COR-L47 (cell line): Measurements from ENCODE around the gene P4HA2.

Source experiments
- DNase-seq: peaks from one replicate; lab custom pipeline; 2025; lab: John Stamatoyannopoulos, UW

P4HA2 gene

GRCh38 chr5:132250547-132250946, 22.9 kb upstream of the P4HA2 start:
- no peak for DNase-seq

- DNase-seq = no peak
Measured at GRCh38 chr5:132246806-132247205, 19.2 kb upstream of the P4HA2 start.

GRCh38 chr5:132245593-132245992, 17.9 kb upstream of the P4HA2 start:
- DNase-seq = no peak

- no peak for DNase-seq
Measured at GRCh38 chr5:132243366-132243977, 15.8 kb upstream of the P4HA2 start.

GRCh38 chr5:132239776-132240175, 12.1 kb upstream of the P4HA2 start:
- no peak for DNase-seq

GRCh38 chr5:132238901-132239500, 11.3 kb upstream of the P4HA2 start:
- DNase-seq = no peak

- peak; percentile 40 for DNase-seq
Measured at GRCh38 chr5:132238169-132238744, 10.6 kb upstream of the P4HA2 start.

GRCh38 chr5:132237670-132238069, 10.0 kb upstream of the P4HA2 start:
- no peak for DNase-seq

- no peak for DNase-seq
Measured at GRCh38 chr5:132237141-132237540, 9.5 kb upstream of the P4HA2 start.

- DNase-seq = no peak
Measured at GRCh38 chr5:132235340-132235739, 7.7 kb upstream of the P4HA2 start.

GRCh38 chr5:132234684-132235062, 7.0 kb upstream of the P4HA2 start:
- no peak for DNase-seq

- DNase-seq = no peak
Measured at GRCh38 chr5:132233811-132234683, 6.4 kb upstream of the P4HA2 start.

GRCh38 chr5:132233081-132233480, 5.4 kb upstream of the P4HA2 start:
- DNase-seq = no peak

- no peak for DNase-seq
Measured at GRCh38 chr5:132232465-132232864, 4.8 kb upstream of the P4HA2 start.

GRCh38 chr5:132230871-132231270, 3.2 kb upstream of the P4HA2 start:
- no peak for DNase-seq

- no peak for DNase-seq
Measured at GRCh38 chr5:132229236-132229635, 1.6 kb upstream of the P4HA2 start.

- no peak for DNase-seq
Measured at GRCh38 chr5:132228241-132229035, 785 bp upstream of the P4HA2 start.

GRCh38 chr5:132227235-132227484, 493 bp downstream of the P4HA2 start:
- DNase-seq = no peak

- DNase-seq = no peak
Measured at GRCh38 chr5:132226516-132227234, 978 bp downstream of the P4HA2 start.

- DNase-seq = peak; percentile 60
Measured at GRCh38 chr5:132225165-132226032, 2.3 kb downstream of the P4HA2 start.

- DNase-seq = no peak
Measured at GRCh38 chr5:132224716-132225115, 2.9 kb downstream of the P4HA2 start.
